A673 (cell line): ENCODE results near the gene MACROD1. TPM values are rescaled to one million over a fixed set of nuclear protein-coding genes. Genes with fewer than 3 reads are reported as not detected.
A peak's percentile ranks its signal among the peaks of the same experiment; 100 is the strongest.

Experiments used
- BruUV-seq: library from RNA; stranded (reverse); fragments of 400-500 nt; replicated peaks from 2 replicates; lab custom pipeline; 2021; lab: Mats Ljungman, UMichigan
- CTCF ChIA-PET: fragments of 300-600 bp; sonication (Branson Sonifier 250); formaldehyde crosslinking; loops from one replicate; lab custom pipeline; 2022; ENCODE audit warnings: antibody characterized with exemption; lab: Charles Lee
- POLR2A ChIA-PET: fragments of 300-600 bp; sonication (Branson Sonifier 250); formaldehyde crosslinking; loops from one replicate; lab custom pipeline; 2022; ENCODE audit warnings: antibody characterized with exemption; ENCODE audit not compliant: low non-redundant PET; lab: Charles Lee
- DNase-seq: peaks from one replicate; pipeline ENCODE4 v3.0.0-alpha.2; 2015; ENCODE audit warnings: low spot score
- H3K27ac ChIP-seq: fragments of 200-600 bp; sonication (generic); 2 replicates; pipeline ENCODE4 v1.5.1; 2016; ENCODE audit warnings: mixed run types, low read depth, mild to moderate bottlenecking, mixed read lengths, antibody characterized with exemption, low read length; ENCODE audit not compliant: poor library complexity, severe bottlenecking
- H3K27me3 ChIP-seq: fragments of 200-600 bp; sonication (generic); replicated peaks from 2 replicates; pipeline ENCODE4 v1.6.1; 2017; ENCODE audit warnings: mixed run types, low read depth, mild to moderate bottlenecking, mixed read lengths, antibody characterized with exemption, low read length; ENCODE audit not compliant: insufficient read depth, poor library complexity
- H3K36me3 ChIP-seq: fragments of 200-600 bp; sonication (generic); 2 replicates; pipeline ENCODE4 v1.6.1; 2016; ENCODE audit warnings: mixed run types, mild to moderate bottlenecking, mixed read lengths, antibody characterized with exemption, low read length; ENCODE audit not compliant: insufficient read depth, poor library complexity, severe bottlenecking
- H3K4me1 ChIP-seq: fragments of 200-600 bp; sonication (generic); 2 replicates; pipeline ENCODE4 v1.6.1; 2017; ENCODE audit warnings: mixed run types, mild to moderate bottlenecking, mixed read lengths, antibody characterized with exemption, low read length; ENCODE audit not compliant: insufficient read depth, poor library complexity, severe bottlenecking
- H3K4me3 ChIP-seq: fragments of 200-600 bp; sonication (generic); 2 replicates; pipeline ENCODE4 v1.5.1; 2016; ENCODE audit warnings: low read depth, mixed run types, mild to moderate bottlenecking, mixed read lengths, low read length; ENCODE audit not compliant: poor library complexity, severe bottlenecking
- H3K9me3 ChIP-seq: fragments of 200-600 bp; sonication (generic); 2 replicates; pipeline ENCODE4 v1.6.1; 2016; ENCODE audit warnings: mixed run types, low read depth, mild to moderate bottlenecking, mixed read lengths, antibody characterized with exemption, low read length; ENCODE audit not compliant: poor library complexity, severe bottlenecking
- EZH2 ChIP-seq: fragments of 200-600 bp; sonication (generic); IDR thresholded peaks from 2 replicates; pipeline ENCODE4 v1.6.1; 2017; ENCODE audit warnings: borderline replicate concordance, low read depth, mild to moderate bottlenecking, mixed read lengths, antibody characterized with exemption, low read length; ENCODE audit not compliant: poor library complexity, severe bottlenecking
- intact Hi-C: fragments of 100-400 bp; cut with micrococcal nuclease; formaldehyde crosslinking; loops from one replicate; pipeline ENCODE4 v1.10.0; 2022; ENCODE audit not compliant: unreplicated experiment
- total RNA-seq: library from RNA; stranded (reverse); gene quantifications from 2 replicates; pipeline ENCODE4 v1.2.3, GENCODE V29; 2021
- TF ChIP-seq, protein P1 (sequence below): fragments of 300-800, 200-600 bp; sonication (generic); conservative IDR thresholded peaks from 2 replicates; pipeline ENCODE4 v1.5.1; 2017; ENCODE audit warnings: low read depth, mild to moderate bottlenecking, antibody characterized with exemption, low read length, moderate library complexity, mixed read lengths

The MACROD1 gene
- total RNA-seq, 1 experiment from 2014 or later = 28.7 TPM

DNA sequence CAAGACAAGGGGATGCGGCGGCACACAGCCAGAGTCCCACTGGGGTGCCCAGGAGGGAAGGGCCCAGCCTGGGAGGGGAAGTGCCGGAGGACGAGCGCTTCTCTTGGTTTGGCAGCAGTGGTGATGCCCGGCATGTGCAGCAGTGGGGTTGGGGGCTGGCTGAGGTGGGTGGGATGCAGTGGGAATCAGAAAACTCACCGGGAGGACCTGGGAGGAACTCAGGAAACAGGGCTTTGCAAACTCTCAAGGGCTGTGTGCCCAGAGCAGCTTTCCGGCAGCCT is 43.6 kb upstream of the MACROD1 start:
- CTCF ChIA-PET = no interaction called here
- Histone ChIP-seq H3K27ac (peak overlapping the region; percentile 93), H3K27me3 (no peaks in the 10 kb centered on the region), H3K36me3 (peaks cover 23% of the 10 kb centered on the region), H3K4me3 (no peak overlapping the region), H3K4me1 (peaks cover 55% of the 10 kb centered on the region), H3K9me3 (no peaks in the 10 kb centered on the region)
- TF ChIP-seq EZH2 = no peak
- TF ChIP-seq, protein P1, sequence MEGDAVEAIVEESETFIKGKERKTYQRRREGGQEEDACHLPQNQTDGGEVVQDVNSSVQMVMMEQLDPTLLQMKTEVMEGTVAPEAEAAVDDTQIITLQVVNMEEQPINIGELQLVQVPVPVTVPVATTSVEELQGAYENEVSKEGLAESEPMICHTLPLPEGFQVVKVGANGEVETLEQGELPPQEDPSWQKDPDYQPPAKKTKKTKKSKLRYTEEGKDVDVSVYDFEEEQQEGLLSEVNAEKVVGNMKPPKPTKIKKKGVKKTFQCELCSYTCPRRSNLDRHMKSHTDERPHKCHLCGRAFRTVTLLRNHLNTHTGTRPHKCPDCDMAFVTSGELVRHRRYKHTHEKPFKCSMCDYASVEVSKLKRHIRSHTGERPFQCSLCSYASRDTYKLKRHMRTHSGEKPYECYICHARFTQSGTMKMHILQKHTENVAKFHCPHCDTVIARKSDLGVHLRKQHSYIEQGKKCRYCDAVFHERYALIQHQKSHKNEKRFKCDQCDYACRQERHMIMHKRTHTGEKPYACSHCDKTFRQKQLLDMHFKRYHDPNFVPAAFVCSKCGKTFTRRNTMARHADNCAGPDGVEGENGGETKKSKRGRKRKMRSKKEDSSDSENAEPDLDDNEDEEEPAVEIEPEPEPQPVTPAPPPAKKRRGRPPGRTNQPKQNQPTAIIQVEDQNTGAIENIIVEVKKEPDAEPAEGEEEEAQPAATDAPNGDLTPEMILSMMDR = no peak
- DNase-seq = no peak
- intact Hi-C loops = loop anchor here (5.0 kb wide), 1 partner anchor 38 kb away; the partner anchor contains the start of gene PPP1R14B
- POLR2A ChIA-PET = no interaction called here
- BruUV-seq = no TSS peak

DNA sequence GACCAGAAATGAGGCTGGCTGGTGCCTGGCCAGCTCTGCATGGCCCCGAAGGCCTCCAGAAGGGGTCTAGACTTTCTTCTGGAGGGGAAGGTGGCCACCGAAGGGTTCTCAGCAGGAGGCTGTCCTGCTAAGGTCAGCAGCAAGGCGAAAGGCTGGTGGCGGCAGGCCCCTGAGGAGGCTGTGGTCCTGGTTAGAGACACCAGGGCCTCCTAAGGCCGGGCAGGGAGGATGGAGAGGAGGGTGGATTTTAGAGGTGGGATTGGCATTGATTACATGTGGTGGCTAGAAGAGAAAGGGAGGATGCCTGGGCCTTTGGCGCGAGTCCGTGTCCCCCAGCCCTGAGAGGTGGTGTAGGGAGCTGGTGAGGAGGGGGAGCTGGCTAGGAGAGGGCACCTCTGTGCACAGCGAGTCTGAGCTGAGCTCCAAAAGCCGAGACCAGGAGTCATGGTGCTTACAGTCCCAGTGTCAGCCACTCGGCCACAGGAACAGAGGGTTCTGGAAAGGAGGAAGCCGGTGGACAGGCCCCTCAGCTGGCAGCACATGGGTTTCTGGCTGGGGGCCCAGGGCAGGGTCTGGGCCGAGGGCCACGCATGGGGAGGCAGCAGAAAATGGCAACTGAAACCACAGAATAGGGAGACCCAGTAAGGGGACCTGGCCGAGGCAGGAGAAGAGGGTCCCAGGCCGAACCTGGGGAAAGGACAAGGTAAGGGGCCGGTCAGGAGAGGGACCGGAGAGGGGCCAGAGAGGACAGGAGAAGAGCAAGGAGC is 43.1 kb upstream of the MACROD1 start:
- ChIA-PET POLR2A (no interaction called here), CTCF (no interaction called here)
- Histone ChIP-seq H3K36me3 (peaks cover 26% of the 10 kb centered on the region), H3K4me3 (peak overlapping the region; percentile 40), H3K9me3 (no peaks in the 10 kb centered on the region), H3K4me1 (peaks cover 59% of the 10 kb centered on the region), H3K27ac (peak overlapping the region; percentile 93), H3K27me3 (no peaks in the 10 kb centered on the region)
- BruUV-seq = no TSS peak
- DNase-seq = no peak
- intact Hi-C loops = loop anchor here (5.0 kb wide), 1 partner anchor 38 kb away; the partner anchor contains the start of gene PPP1R14B
- TF ChIP-seq, protein P1 = no peak
- no peak for TF ChIP-seq EZH2

DNA sequence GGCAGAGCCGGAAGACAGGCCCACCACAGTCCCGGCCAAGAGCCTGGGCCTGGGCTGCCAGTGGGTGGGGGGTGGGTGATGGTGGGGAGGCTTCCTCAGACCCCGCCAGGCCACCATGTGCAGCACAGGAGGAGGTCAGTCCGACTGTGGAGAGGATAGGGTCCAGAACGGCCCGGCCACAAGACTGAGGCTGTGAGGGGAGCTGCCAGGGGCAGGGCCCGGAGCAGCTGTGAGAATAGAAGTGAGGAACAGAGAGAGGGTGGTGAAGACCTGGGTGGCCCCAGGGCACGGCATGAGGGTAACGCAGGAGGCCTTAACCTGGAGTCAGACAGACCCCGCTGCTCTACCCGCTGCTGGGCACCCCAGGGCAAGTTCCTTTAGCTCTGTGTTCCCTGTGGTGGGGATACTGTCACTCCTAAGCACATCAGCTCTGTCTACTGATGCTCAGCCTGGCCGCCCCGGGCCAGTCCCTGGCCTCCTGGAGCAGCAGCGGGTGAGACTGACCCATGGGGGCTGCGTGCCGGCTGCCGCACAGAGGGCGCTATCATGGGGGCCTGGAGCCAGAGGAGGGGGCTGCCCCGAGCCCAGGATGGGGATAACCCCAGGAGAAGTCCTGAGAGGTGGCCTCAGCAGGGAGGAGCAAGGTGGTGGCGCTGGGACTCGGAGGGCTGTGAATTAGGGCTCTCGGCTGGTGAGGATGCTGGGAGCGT is 42.3 kb upstream of the MACROD1 start:
- Histone ChIP-seq H3K4me3 (peak overlapping the region; percentile 40), H3K27me3 (no peaks in the 10 kb centered on the region), H3K27ac (peak overlapping the region; percentile 93), H3K4me1 (peaks cover 63% of the 10 kb centered on the region), H3K9me3 (no peaks in the 10 kb centered on the region), H3K36me3 (peaks cover 30% of the 10 kb centered on the region)
- ChIA-PET POLR2A (interaction anchor here (0.6 to 1.8 kb wide), 2 partner anchors 22 to 90 kb away, joined by 4 to 5 read pairs; partner anchors contain the start of gene STIP1), CTCF (interaction anchor here (0.6 to 4.6 kb wide), 4 partner anchors 22 to 97 kb away, joined by 3 to 33 read pairs (median 8); partner anchors contain the start of genes CATSPERZ, DNAJC4 and ESRRA)
- no peak for DNase-seq
- BruUV-seq = no TSS peak
- intact Hi-C loops = loop anchor here (5.0 kb wide), 1 partner anchor 39 kb away; the partner anchor contains the start of gene PPP1R14B
- TF ChIP-seq EZH2 = no peak
- TF ChIP-seq, protein P1 = no peak
